Measurements from ENCODE around the gene PPP1R16B.
A peak's percentile ranks its signal among the peaks of the same experiment; 100 is the strongest.

Gene PPP1R16B

GRCh38 chr20:38880952-38881735, 75.6 kb downstream of the PPP1R16B start:
- DNase-seq = peak; percentile 33

- no peak for DNase-seq
These were observed 76.4 kb downstream of the PPP1R16B start for GRCh38 chr20:38881806-38882440.

GRCh38 chr20:38882600-38882999, 77.1 kb downstream of the PPP1R16B start:
- no peak for DNase-seq

- DNase-seq = peak; percentile 100
These were observed 77.8 kb downstream of the PPP1R16B start for GRCh38 chr20:38883081-38883980.

GRCh38 chr20:38883981-38884733, 78.7 kb downstream of the PPP1R16B start:
- DNase-seq = no peak

- no peak for DNase-seq
These were observed 79.9 kb downstream of the PPP1R16B start for GRCh38 chr20:38885357-38885756.

- DNase-seq = no peak
These were observed 82.7 kb downstream of the PPP1R16B start for GRCh38 chr20:38888059-38888831.

GRCh38 chr20:38889050-38889449, 83.6 kb downstream of the PPP1R16B start:
- DNase-seq = no peak

GRCh38 chr20:38889792-38890496, 84.4 kb downstream of the PPP1R16B start:
- no peak for DNase-seq

- no peak for DNase-seq
These were observed 85.0 kb downstream of the PPP1R16B start for GRCh38 chr20:38890497-38890818.

GRCh38 chr20:38892091-38892981, 86.8 kb downstream of the PPP1R16B start:
- no peak for DNase-seq

- no peak for DNase-seq
These were observed 87.6 kb downstream of the PPP1R16B start for GRCh38 chr20:38893056-38893564.

GRCh38 chr20:38893565-38894090, 88.1 kb downstream of the PPP1R16B start:
- peak; percentile 87 for DNase-seq

GRCh38 chr20:38894091-38894847, 88.8 kb downstream of the PPP1R16B start:
- DNase-seq = peak; percentile 99

- no peak for DNase-seq
These were observed 89.8 kb downstream of the PPP1R16B start for GRCh38 chr20:38895098-38895949.

GRCh38 chr20:38896009-38896594, 90.6 kb downstream of the PPP1R16B start:
- no peak for DNase-seq

GRCh38 chr20:38897267-38897666, 91.8 kb downstream of the PPP1R16B start:
- DNase-seq = no peak

- DNase-seq = no peak
These were observed 95.1 kb downstream of the PPP1R16B start for GRCh38 chr20:38900606-38901005.
